Activated effector memory CD4-positive, alpha-beta T cell treated with anti-CD3 and anti-CD28 coated beads, Interleukin-2, amount 50 U/mL, for 16 hours (primary cell): ENCODE data around the gene MYD88.

Experiments
- DNase-seq: peaks from one replicate; pipeline ENCODE4 v3.0.0-alpha.2; 2020

MYD88 gene

DNA sequence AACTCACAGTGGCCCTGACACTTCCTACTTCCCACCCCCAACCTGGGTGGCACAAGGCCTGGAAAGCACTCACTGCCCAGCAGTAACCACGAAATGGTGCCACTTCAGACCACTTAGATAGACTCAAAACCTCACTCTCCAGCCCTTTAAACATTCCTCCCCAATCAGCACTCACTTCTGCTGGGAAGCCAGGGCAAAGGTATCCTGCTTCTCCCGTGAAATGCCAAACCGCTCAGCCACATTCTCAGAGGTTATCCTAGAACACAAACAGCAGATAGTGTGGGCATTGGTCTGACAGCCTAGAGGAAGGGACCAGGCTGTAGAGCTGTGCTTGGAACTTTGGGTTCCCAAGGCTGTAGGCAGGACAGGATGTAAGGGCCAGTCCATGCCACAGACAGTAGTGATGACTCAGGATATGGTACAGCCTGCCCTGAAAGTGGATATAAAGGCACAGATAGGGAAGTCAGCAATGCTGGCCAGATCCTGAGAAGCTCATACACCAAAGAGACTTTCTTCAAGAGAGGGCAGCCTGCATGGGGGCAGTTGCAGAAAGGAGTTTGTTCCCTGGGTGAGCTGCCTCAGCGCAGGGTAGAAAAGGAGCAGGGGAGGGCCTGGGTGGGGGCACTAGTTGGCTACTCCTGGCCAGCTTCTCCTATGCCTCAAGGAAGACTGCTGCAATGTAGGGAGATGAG lies 10.7 kb upstream of the MYD88 start:
- peak; percentile 14 for DNase-seq

DNA sequence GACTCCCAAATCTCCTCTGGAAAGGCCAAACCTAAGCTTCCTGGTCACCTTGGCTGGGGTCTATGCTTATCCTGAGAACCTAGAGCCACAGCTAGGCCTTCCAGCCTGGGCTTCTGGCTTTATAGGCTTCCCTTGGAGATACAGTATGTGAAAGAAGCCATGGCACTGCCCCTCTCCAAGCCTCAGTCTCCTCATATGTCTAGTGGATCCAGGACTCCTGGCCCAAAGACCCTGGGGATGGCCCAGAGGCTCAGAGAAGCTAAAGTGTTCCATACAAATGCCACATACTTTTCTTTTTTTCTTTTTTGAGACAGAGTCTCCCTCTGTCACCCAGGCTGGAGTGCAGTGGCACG lies 10.2 kb upstream of the MYD88 start:
- DNase-seq: peak; percentile 4

DNA sequence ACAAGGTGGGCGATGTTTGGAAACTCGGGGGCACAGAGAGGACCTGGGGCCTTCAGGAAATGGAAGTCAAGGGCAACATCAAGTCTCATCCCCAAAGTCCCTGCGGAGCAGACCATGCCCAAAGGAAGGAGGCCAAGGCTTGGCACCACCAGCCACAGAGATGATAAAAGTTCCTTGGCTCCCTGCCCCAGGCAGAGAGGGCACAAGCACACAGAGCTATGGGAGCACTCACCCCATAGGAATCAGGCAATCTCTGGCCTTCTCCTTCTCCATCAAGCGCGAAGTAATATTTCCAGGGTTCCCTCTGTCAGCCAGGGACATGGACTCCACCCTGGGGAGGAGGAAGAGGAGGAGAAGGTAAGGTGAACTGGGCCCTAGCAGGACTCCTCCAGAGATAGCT lies 9.4 kb upstream of the MYD88 start:
- DNase-seq: peak; percentile 38

- peak; percentile 51 for DNase-seq
These were observed 7.8 kb upstream of the MYD88 start for GRCh38 chr3:38130631-38131065.

- peak; percentile 69 for DNase-seq
These were observed 6.7 kb upstream of the MYD88 start for GRCh38 chr3:38131621-38132369.

GRCh38 chr3:38133209-38133556 lies 5.3 kb upstream of the MYD88 start:
- no peak for DNase-seq

- DNase-seq: peak; percentile 49
These were observed 4.7 kb upstream of the MYD88 start for GRCh38 chr3:38133557-38134405.

DNA sequence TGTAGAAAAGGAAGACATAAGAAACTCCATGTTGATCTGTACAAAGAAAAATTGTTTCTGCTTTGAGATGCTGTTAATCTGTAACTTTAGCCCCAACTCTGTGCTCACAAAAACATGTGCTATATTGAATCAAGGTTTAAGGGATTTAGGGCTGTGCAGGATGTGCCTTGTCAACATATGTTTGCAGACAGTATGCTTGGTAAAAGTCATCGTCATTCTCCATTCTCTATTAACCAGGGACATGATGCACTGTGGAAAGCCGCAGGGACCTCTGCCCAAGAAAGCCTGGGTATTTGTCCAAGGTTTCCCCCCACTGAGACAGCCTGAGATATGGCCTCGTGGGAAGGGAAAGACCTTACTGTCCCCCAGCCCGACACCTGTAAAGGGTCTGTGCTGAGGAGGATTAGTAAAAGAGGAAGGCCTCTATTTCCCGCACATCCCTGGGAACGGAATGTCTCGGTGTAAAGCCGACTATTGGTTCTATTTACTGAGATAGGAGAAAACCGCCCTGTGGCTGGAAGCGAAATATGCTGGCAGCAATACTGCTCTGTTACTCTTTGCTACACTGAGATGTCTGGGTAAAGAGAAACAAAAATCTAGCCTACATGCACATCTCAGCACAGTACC lies 3.8 kb upstream of the MYD88 start:
- DNase-seq: peak; percentile 27

- DNase-seq: peak; percentile 63
These were observed 2.7 kb upstream of the MYD88 start for GRCh38 chr3:38135621-38136277.

DNA sequence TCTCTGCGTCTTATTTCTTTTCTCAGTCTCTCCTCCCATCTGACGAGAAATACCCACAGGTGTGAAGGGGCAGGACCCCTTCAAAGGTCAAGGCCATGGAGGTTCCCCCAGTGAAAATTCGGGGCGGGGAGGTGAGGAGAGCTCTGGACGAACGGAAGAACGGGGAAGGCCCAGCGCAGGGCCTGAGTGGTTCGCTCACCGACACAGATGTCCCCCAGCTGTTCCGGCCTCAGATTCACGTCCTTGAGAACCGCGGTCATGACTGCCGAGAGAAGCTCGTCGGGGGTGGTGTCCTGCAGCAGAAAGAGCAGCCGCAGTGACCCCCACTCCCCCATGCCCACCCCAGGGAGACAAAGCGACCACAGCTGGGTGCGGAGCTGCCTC lies 2.1 kb upstream of the MYD88 start:
- peak; percentile 68 for DNase-seq

DNA sequence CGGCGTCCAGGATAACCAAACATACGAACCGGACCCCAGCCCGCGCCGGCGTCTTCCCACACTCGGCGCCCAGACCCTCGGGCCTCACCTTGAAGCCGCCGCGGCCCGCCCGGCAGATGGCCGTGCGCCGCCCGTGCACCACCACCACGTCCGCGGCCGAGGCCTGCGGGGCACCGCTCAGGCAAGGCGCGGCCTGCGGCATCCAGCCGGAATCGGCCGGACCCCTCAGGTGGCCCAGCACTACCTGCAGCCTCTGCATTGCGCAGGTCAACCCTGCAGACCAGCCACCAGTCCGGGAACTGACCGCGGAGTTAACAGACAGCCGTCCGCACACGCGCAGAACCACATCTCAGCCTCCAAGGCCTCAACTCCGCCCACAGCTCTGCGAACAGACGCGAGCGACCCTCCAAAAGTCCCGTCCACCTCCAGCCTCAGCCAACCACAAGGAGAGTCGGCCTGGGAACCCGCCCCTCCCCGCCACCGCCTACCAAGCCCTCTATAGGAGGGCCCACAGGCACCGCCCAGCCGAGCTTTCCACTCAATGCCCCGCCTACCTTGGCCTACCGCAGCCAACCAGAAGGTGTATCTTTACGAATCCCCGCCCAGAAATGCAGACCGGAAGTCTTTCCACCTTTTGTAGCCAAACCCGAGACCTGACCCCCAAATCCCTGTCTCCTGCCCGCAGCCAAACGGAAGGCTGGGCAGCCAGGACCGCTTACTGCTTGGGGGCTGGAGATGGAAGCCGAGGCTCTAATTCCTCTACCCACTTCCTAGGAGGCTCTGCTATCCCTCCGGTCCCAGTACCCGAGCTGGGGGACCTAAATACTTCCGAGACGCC lies 1.5 kb upstream of the MYD88 start, which contains the start of gene ACAA1:
TSS of gene ACAA1 (minus strand) at position 351 of the 838 bp plus-strand sequence. CDS start at position 259, 92 bp downstream.
- DNase-seq: peak; percentile 99

GRCh38 chr3:38137615-38138348 lies 679 bp upstream of the MYD88 start:
- DNase-seq: peak; percentile 72

DNA sequence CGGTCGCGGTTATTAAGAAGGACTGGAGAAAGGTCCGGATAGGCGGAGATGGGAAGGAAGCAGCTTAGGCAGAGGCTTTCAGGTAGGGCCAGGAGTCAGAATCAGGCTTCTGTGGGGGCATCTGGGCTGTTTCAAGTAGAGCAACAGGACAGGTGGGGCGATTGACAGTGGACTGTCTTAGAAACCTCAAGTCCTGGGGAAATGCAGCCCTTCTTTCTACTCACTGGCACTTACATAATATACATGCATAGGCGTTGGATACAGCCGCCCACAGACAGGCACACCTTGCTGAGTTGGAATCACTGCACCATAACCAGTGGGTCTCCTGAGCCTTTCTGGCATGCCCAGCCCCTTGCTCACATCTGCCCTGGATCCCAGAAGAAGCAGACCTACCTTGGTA lies 730 bp downstream of the MYD88 start:
- DNase-seq: no peak

DNA sequence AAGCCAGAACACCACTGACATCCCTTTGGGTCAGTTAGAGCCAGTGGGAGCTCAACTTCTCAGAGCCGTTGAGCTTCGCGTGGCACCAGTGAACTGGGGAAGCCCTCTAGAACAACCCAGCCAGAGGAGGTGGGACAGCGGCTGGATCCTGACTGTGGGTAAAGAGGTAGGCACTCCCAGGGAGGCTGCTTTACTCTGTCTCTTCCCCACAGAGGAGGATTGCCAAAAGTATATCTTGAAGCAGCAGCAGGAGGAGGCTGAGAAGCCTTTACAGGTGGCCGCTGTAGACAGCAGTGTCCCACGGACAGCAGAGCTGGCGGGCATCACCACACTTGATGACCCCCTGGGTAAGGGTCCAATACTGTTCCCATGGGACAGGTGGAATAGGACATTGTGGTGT lies 1.2 kb downstream of the MYD88 start:
- peak; percentile 50 for DNase-seq

GRCh38 chr3:38140326-38141172 lies 2.1 kb downstream of the MYD88 start:
- peak; percentile 55 for DNase-seq

DNA sequence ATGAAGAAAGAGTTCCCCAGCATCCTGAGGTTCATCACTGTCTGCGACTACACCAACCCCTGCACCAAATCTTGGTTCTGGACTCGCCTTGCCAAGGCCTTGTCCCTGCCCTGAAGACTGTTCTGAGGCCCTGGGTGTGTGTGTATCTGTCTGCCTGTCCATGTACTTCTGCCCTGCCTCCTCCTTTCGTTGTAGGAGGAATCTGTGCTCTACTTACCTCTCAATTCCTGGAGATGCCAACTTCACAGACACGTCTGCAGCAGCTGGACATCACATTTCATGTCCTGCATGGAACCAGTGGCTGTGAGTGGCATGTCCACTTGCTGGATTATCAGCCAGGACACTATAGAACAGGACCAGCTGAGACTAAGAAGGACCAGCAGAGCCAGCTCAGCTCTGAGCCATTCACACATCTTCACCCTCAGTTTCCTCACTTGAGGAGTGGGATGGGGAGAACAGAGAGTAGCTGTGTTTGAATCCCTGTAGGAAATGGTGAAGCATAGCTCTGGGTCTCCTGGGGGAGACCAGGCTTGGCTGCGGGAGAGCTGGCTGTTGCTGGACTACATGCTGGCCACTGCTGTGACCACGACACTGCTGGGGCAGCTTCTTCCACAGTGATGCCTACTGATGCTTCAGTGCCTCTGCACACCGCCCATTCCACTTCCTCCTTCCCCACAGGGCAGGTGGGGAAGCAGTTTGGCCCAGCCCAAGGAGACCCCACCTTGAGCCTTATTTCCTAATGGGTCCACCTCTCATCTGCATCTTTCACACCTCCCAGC lies 2.9 kb downstream of the MYD88 start:
- DNase-seq: peak; percentile 38

- DNase-seq: no peak
These were observed 3.5 kb downstream of the MYD88 start for GRCh38 chr3:38141952-38142273.

DNA sequence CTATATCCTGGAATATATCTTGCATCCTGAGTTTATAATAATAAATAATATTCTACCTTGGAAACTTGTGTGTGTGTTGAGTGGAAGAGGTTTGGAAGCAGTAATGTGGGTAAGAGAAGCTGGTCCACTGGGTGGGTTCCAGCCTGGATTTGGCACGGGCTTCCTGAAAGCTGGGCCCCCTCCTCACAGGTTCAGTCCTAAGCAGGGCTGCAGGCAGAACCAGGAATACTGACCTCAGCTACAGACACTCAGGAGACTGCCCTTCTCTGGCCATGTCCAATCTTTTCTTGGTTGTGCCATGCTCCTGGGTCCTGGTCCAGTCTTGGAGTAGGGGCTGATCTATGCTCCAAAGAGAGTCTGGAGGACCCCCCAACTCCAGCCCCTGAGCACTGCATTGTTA lies 4.5 kb downstream of the MYD88 start:
- DNase-seq: peak; percentile 25

GRCh38 chr3:38143511-38143910 lies 5.0 kb downstream of the MYD88 start:
- DNase-seq: peak; percentile 28
